GM12872 (cell line): ENCODE measurements around the gene DDX51.

Experiments used
- CTCF ChIP-seq: IDR thresholded peaks from 3 replicates; pipeline ENCODE4 v1.5.1; 2011; ENCODE audit warnings: low read depth, mild to moderate bottlenecking, low read length, moderate library complexity; ENCODE audit not compliant: insufficient read depth

DDX51 gene

DNA sequence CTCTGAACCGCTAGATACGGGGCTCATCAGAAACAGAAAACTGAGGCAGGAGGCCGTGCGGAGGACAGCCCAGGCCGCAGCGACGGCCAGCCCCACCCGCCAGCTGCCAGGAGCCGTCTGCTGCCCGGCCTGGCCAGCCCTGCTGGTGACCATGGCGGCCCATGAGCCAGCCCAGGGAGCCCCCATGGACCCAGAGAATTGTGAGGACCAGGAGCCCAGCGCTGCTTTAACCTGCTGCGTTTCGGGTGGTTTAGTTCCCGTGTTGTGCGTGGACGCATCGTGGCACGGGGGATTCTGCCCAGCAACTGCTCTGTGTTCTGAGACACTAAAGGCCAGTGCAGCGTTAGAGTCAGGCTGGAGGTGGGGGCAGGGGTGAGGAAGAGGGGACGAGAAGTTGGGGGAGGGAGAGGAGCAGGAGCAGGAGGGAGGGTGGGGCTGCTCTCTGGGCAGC, 44.4 kb upstream of the DDX51 start:
- TF ChIP-seq CTCF, result no peak

- TF ChIP-seq CTCF, result no peak
Observed at GRCh38 chr12:132187646-132188450, 43.7 kb upstream of the DDX51 start.

DNA sequence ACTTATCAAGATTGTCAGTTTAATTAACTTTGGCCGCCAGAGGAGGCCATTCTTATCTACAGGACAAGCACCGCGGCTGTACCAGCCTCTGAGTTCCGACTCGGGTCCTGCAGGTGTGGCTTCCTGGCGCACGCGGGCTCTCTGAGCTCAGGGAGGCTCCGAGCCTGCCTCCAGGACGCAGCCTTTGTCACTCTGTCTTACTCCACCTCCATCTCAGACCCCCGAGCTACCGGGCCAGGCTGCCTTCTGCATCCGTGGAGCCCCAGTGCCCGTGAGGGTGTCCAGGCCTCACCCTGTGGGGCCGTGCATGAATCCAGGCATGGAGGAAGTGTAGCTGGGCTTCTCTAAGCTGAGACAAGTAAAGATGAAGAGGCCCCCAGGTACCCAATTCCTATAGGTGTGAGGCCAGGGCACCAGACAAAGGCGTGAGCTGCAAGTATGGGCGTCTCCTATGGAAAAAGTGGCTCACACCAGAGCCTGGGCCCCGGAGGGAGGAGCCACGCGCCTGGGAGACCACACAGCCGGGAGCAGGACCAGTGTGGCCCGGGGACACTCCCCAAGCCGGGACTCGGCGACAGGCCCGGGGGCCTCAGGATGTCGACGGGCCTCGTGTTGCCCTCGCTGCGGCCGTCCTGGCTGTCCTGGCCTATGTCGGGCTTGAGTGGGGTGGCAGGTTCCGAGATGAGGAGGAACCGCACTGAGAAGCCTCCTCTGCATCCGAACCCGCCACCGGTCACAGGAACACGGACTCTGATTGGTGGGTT, 42.9 kb upstream of the DDX51 start:
- TF ChIP-seq CTCF, result no peak

DNA sequence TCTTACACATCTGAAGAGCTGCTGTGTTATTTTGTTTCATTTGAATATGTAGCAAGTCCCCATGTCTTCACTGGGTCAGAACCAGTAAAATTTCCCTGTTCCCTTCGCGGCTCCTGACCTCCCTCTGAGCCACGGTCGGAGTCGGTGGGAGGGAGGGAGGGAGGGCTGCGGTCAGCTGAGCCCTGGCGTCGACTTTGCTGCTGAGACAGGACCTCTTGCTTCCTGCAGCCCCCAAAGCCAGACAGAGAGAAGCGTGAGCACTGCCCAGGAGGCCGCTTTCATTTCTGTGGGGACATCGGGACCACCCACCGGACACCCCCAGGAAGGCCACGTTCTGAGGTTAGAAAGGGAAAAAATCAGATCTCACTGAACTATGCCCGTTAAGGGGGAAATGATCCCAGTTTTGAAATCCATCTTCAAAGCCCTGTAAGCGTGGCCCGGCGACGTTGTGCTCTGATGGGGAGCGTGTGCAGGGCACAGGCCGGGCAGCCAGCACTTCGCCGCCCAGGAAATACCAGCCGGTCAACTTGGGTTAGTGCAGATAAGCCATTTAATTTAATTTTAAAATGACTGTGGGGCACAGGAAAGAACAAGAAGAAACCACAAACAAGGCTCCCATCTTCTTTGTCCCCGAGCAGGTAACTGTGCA, 42.2 kb upstream of the DDX51 start:
- TF ChIP-seq CTCF, result no peak

DNA sequence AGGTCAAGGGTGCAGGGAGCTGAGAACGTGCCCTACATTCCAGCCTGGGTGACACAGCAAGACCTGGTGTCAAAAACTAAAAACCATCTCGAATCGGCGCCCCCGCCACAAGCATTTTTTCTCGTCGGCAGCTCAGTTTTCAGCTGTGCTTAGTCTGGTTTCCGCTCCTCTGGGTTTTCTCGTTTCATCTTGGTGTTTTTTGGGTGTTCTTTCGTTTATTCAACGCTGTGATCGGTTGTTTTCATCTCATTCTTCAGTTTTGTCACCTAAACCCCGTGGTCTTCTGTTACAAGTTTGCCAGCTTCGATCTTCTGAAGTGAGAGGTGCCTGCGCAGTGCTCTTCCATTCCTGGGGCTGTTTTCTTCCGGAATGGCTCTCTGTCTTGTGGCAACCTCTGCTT, 41.6 kb upstream of the DDX51 start:
- no peak for TF ChIP-seq CTCF

DNA sequence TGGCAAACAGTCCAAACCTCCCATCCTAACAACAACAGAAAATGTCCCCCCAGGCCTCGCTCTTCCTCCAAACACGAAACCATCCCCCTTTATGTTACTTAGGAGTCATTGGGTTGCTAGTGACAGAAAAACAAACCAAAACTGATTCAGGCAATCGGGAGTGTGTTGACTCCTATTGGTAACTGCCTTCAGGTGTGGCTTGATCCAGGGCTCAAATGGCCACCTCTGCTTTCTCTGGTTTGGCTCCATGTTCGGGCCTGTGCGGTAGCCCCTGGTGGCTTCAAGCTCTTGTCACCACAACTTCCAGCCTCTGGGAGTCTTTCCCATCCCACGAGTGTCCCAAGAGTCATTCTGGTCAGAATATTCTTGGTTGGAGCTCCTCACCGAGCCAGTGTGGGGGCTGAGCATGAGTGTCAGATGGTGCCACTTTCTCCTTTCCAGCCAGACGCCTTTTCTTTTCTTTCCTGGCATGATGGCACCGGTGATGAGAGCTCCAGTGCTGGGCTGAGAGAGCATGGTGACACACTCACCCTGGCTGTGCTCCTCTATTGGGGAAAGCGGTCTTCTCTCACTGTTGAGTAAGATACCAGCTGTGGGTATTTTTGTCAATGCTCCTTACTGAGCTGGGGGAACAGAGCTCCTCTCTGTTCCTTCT, 38.7 kb upstream of the DDX51 start:
- TF ChIP-seq CTCF, result no peak
